ENCODE measurements around the gene CASP14. TPM values are rescaled to one million over a fixed set of nuclear protein-coding genes. Genes with fewer than 3 reads are reported as not detected.
"Not testable (repeated sequence)": the region's sequence is repeated elsewhere in the genome, so short reads cannot be mapped to it uniquely, and the experiment has no call there.

The CASP14 gene
- total RNA-seq, 1 experiment from 2014 or later: not detected

GRCh38 chr19:15014579-15014978 is 34.7 kb upstream of the CASP14 start (continued):
- TF ChIP-seq ZNF263 (CRISPR knock-in tag; IDR thresholded peaks at IDR 0.05; ENCODE audit: low read depth) (no peak), PRRX2 (CRISPR knock-in tag; IDR thresholded peaks at IDR 0.05) (no peak), EMX1 (CRISPR knock-in tag; IDR thresholded peaks at IDR 0.05) (no peak), SP1 (CRISPR knock-in tag; conservative IDR thresholded peaks at IDR 0.05) (no peak), ZNF232 (CRISPR knock-in tag; IDR thresholded peaks at IDR 0.05) (no peak), IRF2 (CRISPR knock-in tag; IDR thresholded peaks at IDR 0.05; ENCODE audit: borderline replicate concordance, low read depth) (no peak)

- Mint-ChIP-seq H3K27ac (no peak overlapping the region), H3K27me3 (ENCODE audit: low read depth) (peaks cover 58% of the 10 kb centered on the region), H3K4me1 (no peaks in the 10 kb centered on the region), H3K4me3 (no peak overlapping the region), H3K36me3 (no peaks in the 10 kb centered on the region), H3K9me3 (no peaks in the 10 kb centered on the region)
- ChIA-PET POLR2A (interaction anchor here (0.6 kb wide), 1 partner anchor 167 kb away, joined by 3 read pairs; no protein-coding TSS in a partner anchor), CTCF (no interaction called here)
- DNase-seq (ENCODE audit: low spot score) (peak; percentile 60), ATAC-seq (peak; percentile 22; the same call in 1 of the 2 replicates)
- no peak for TF ChIP-seq SP1 (CRISPR knock-in tag; conservative IDR thresholded peaks at IDR 0.05)
- no peak for TF ChIP-seq ZNF281 (CRISPR knock-in tag; IDR thresholded peaks at IDR 0.05)
- no peak for TF ChIP-seq GRHL2 (CRISPR knock-in tag; IDR thresholded peaks at IDR 0.05; ENCODE audit: insufficient replicate concordance, severe bottlenecking)
- TF ChIP-seq ELF4 (CRISPR knock-in tag; IDR thresholded peaks at IDR 0.05; ENCODE audit: low read depth): no peak
- TF ChIP-seq ZNF219 (CRISPR knock-in tag; IDR thresholded peaks at IDR 0.05; ENCODE audit: borderline replicate concordance): no peak
Observed at GRCh38 chr19:15015946-15016542, 33.2 kb upstream of the CASP14 start.

- POLR2A ChIA-PET; DNase-seq (ENCODE audit: low spot score); ATAC-seq; H3K9me3 Mint-ChIP-seq; CTCF ChIA-PET; H3K36me3 Mint-ChIP-seq; H3K4me1 Mint-ChIP-seq; H3K27ac Mint-ChIP-seq; H3K4me3 Mint-ChIP-seq: not testable (repeated sequence)
- peaks cover 40% of the 10 kb centered on the region for H3K27me3 Mint-ChIP-seq (ENCODE audit: low read depth)
Observed at GRCh38 chr19:15018836-15019235, 30.4 kb upstream of the CASP14 start.

- CTCF ChIA-PET: no interaction called here
- Mint-ChIP-seq H3K4me3 (no peak overlapping the region), H3K9me3 (no peaks in the 10 kb centered on the region), H3K27me3 (ENCODE audit: low read depth) (peaks cover 30% of the 10 kb centered on the region), H3K27ac (no peak overlapping the region), H3K4me1 (no peaks in the 10 kb centered on the region), H3K36me3 (no peaks in the 10 kb centered on the region)
- POLR2A ChIA-PET: no interaction called here
- ATAC-seq (no peak), DNase-seq (ENCODE audit: low spot score) (no peak)
- TF ChIP-seq GRHL2 (CRISPR knock-in tag; IDR thresholded peaks at IDR 0.05; ENCODE audit: insufficient replicate concordance, severe bottlenecking): no peak
- no peak for TF ChIP-seq ZSCAN18 (CRISPR knock-in tag; IDR thresholded peaks at IDR 0.05)
- no peak for TF ChIP-seq OVOL2 (CRISPR knock-in tag; IDR thresholded peaks at IDR 0.05; ENCODE audit: borderline replicate concordance)
- no peak for TF ChIP-seq NR3C1 (CRISPR knock-in tag; conservative IDR thresholded peaks at IDR 0.05; ENCODE audit: low read depth)
- no peak for TF ChIP-seq ZNF219 (CRISPR knock-in tag; IDR thresholded peaks at IDR 0.05; ENCODE audit: borderline replicate concordance)
- TF ChIP-seq TEAD1 (CRISPR knock-in tag; IDR thresholded peaks at IDR 0.05): no peak
- no peak for TF ChIP-seq USF2 (CRISPR knock-in tag; IDR thresholded peaks at IDR 0.05)
- TF ChIP-seq TEAD4 (CRISPR knock-in tag; IDR thresholded peaks at IDR 0.05): no peak
- TF ChIP-seq ZBTB43 (CRISPR knock-in tag; IDR thresholded peaks at IDR 0.05): no peak
- no peak for TF ChIP-seq ATF1 (CRISPR knock-in tag; IDR thresholded peaks at IDR 0.05)
- no peak for TF ChIP-seq ZNF416 (CRISPR knock-in tag; IDR thresholded peaks at IDR 0.05)
- TF ChIP-seq FOXP1 (CRISPR knock-in tag; IDR thresholded peaks at IDR 0.05; ENCODE audit: borderline replicate concordance): no peak
Observed at GRCh38 chr19:15021286-15022007, 27.8 kb upstream of the CASP14 start.
